SK-N-MC (cell line): Measurements from ENCODE around the gene CEP164.

Experiments
- DNase-seq: peaks from one replicate; pipeline ENCODE4 v3.0.0-alpha.2; 2011; ENCODE audit warnings: low read depth, low spot score
- H3K27ac ChIP-seq: fragments of 200-600 bp; sonication (generic); 2 replicates; pipeline ENCODE4 v1.5.1; 2016; ENCODE audit warnings: mixed run types
- H3K36me3 ChIP-seq: fragments of 200-600 bp; sonication (generic); 2 replicates; pipeline ENCODE4 v1.6.1; 2017; ENCODE audit warnings: antibody characterized with exemption, low read length, mixed read lengths; ENCODE audit not compliant: insufficient read depth
- H3K4me3 ChIP-seq: fragments of 200-600 bp; sonication (generic); 2 replicates; pipeline ENCODE4 v1.5.1; 2016
- H3K9ac ChIP-seq: fragments of 200-600 bp; sonication (generic); 2 replicates; pipeline ENCODE4 v1.8.0; 2017; ENCODE audit warnings: mixed run types, mixed read lengths; ENCODE audit not compliant: insufficient read length
- H3K9me3 ChIP-seq: fragments of 200-600 bp; sonication (generic); 2 replicates; pipeline ENCODE4 v1.6.1; 2017; ENCODE audit warnings: low read depth, mild to moderate bottlenecking, antibody characterized with exemption, low read length, moderate library complexity, mixed read lengths
- EZH2 ChIP-seq: fragments of 200-600 bp; sonication (generic); IDR thresholded peaks from one replicate; pipeline ENCODE4 v1.6.1; 2017; ENCODE audit warnings: antibody characterized with exemption
- FOXP2 ChIP-seq: optimal IDR thresholded peaks from 2 replicates; pipeline ENCODE3; 2011; ENCODE audit warnings: mild to moderate bottlenecking, moderate library complexity; ENCODE audit not compliant: insufficient read depth; ENCODE audit errors: extremely low read length, control extremely low read depth
- POLR2AphosphoS5 ChIP-seq: IDR thresholded peaks from 2 replicates; pipeline ENCODE4 v1.6.1; 2012; ENCODE audit warnings: mild to moderate bottlenecking, low read depth, low read length, borderline replicate concordance

Gene CEP164

GRCh38 chr11:117457031-117457785, 129.6 kb downstream of the CEP164 start:
- H3K4me3 ChIP-seq = no peak overlapping the region
- no peak overlapping the region for H3K27ac ChIP-seq
- H3K9ac ChIP-seq = no peak overlapping the region
- H3K36me3 ChIP-seq = no peaks in the 10 kb centered on the region
- TF ChIP-seq EZH2 = no peak
- no peak for TF ChIP-seq POLR2AphosphoS5
- TF ChIP-seq FOXP2 = no peak
- DNase-seq = no peak
- no peaks in the 10 kb centered on the region; the same call in 1 of the 2 replicates for H3K9me3 ChIP-seq

GRCh38 chr11:117457835-117458234, 130.2 kb downstream of the CEP164 start:
- H3K36me3 ChIP-seq = no peaks in the 10 kb centered on the region
- H3K9me3 ChIP-seq = no peaks in the 10 kb centered on the region; the same call in 1 of the 2 replicates
- H3K4me3 ChIP-seq = no peak overlapping the region
- H3K9ac ChIP-seq = no peak overlapping the region
- DNase-seq = no peak
- no peak overlapping the region for H3K27ac ChIP-seq
- TF ChIP-seq POLR2AphosphoS5 = no peak
- no peak for TF ChIP-seq EZH2
- no peak for TF ChIP-seq FOXP2

GRCh38 chr11:117458275-117459122, 130.8 kb downstream of the CEP164 start:
- H3K9me3 ChIP-seq = no peaks in the 10 kb centered on the region; the same call in 1 of the 2 replicates
- H3K36me3 ChIP-seq = no peaks in the 10 kb centered on the region
- no peak for TF ChIP-seq POLR2AphosphoS5
- TF ChIP-seq EZH2 = no peak
- no peak for TF ChIP-seq FOXP2
- H3K27ac ChIP-seq = no peak overlapping the region
- no peak overlapping the region for H3K9ac ChIP-seq
- no peak overlapping the region for H3K4me3 ChIP-seq
- no peak for DNase-seq

GRCh38 chr11:117459123-117459978, 131.7 kb downstream of the CEP164 start:
- Histone ChIP-seq H3K9me3 (no peaks in the 10 kb centered on the region; the same call in 1 of the 2 replicates), H3K27ac (no peak overlapping the region), H3K36me3 (no peaks in the 10 kb centered on the region), H3K9ac (no peak overlapping the region), H3K4me3 (no peak overlapping the region)
- no peak for DNase-seq
- TF ChIP-seq POLR2AphosphoS5 = no peak
- TF ChIP-seq EZH2 = no peak
- TF ChIP-seq FOXP2 = no peak

GRCh38 chr11:117459979-117460300, 132.3 kb downstream of the CEP164 start:
- no peak for DNase-seq
- Histone ChIP-seq H3K9me3 (no peaks in the 10 kb centered on the region), H3K9ac (no peak overlapping the region), H3K4me3 (no peak overlapping the region), H3K27ac (no peak overlapping the region), H3K36me3 (no peaks in the 10 kb centered on the region)
- no peak for TF ChIP-seq POLR2AphosphoS5

- H3K9ac ChIP-seq = no peak overlapping the region
- no peak overlapping the region for H3K27ac ChIP-seq
- H3K36me3 ChIP-seq = no peaks in the 10 kb centered on the region
- DNase-seq = no peak
- no peaks in the 10 kb centered on the region for H3K9me3 ChIP-seq
- no peak for TF ChIP-seq EZH2
- TF ChIP-seq FOXP2 = no peak
- TF ChIP-seq POLR2AphosphoS5 = no peak
- no peak overlapping the region for H3K4me3 ChIP-seq
These were observed 133.9 kb downstream of the CEP164 start for GRCh38 chr11:117461396-117462182.

GRCh38 chr11:117462183-117462863, 134.7 kb downstream of the CEP164 start:
- Histone ChIP-seq H3K9me3 (no peaks in the 10 kb centered on the region), H3K36me3 (no peaks in the 10 kb centered on the region), H3K4me3 (no peak overlapping the region), H3K27ac (no peak overlapping the region), H3K9ac (no peak overlapping the region)
- DNase-seq = no peak
- TF ChIP-seq EZH2 (no peak), POLR2AphosphoS5 (no peak), FOXP2 (no peak)
